C4-2B (cell line): Measurements from ENCODE around the gene FARP2.

ENCODE experiments used
- CTCF ChIP-seq: fragments of 450-650 bp; conservative IDR thresholded peaks from 2 replicates; pipeline ENCODE4 v1.5.1; 2017; ENCODE audit warnings: mild to moderate bottlenecking
- ZFX ChIP-seq: fragments of 450-650 bp; IDR thresholded peaks from 2 replicates; pipeline ENCODE4 v1.6.1; 2017

- TF ChIP-seq CTCF (no peak), ZFX (no peak)
Measured at GRCh38 chr2:241351640-241352031, 4.4 kb upstream of the FARP2 start.
